ENCODE data around the gene SLC13A4. TPM values are rescaled to one million over a fixed set of nuclear protein-coding genes. Genes with fewer than 3 reads are reported as not detected.

SLC13A4 gene
- polyA plus RNA-seq, 1 donor from 2014 or later, result 1.4 TPM

DNA sequence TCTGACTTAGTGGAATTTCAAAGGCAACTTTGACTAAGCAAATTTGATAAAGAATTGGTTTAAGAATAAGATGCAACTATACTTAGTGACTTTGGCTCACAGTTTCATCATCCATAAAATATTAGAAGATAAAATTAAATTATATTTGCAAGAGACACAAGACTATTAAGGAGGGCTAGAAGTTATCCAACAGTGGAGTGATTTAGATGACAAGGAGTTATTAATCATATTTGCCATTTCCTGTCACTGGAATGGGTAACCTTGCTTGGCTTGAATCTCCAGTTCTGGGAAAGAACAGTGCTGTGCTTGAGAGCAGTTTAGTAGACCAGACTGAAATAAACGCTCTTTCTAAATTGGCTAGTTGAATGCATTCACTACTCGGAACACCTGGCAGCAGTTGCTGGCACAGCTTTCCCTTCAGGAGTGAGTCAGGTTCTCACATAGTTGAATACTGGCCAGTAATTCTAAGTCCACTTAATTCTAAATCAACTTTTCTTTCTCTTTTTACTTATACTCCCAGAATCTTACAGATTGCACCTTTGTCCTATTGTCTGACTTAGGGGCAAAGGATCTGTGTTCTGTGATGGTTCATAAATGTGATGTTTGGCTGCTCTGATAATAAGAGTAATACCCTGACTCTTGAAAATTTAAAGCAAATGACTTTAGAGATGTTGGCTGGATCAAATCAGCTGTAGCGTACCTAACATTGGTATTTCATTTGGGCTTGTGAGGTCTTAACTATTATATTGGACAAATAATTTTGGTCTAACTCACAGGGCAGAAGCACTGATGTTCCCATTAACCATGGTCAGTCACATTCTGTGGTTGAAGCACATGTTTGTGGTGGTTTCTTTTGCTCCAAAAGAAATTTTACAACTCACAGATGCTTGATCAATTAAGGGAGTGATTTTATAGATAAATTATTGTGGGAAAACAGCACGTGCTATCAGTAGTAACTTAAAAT, 49.1 kb downstream of the SLC13A4 start:
- Histone ChIP-seq H3K9me2 (ENCODE audit: insufficient read depth, low read length) (no peaks in the 10 kb centered on the region), H3K9me3 (ENCODE audit: low read length) (no peaks in the 10 kb centered on the region), H3K27me3 (ENCODE audit: insufficient read depth, low read depth, low read length) (no peaks in the 10 kb centered on the region), H3K4me3 (ENCODE audit: low read length) (no peak overlapping the region), H2AFZ (ENCODE audit: low read depth, low read length) (no peak overlapping the region), H3K79me2 (replicated peaks; ENCODE audit: insufficient read depth, low read length) (peaks cover 7% of the 10 kb centered on the region), H4K20me1 (ENCODE audit: insufficient read depth) (no peaks in the 10 kb centered on the region), H3K4me2 (ENCODE audit: low read length) (no peak overlapping the region), H3K9ac (ENCODE audit: low read length) (no peak overlapping the region), H3F3A (ENCODE audit: insufficient read depth, low read length, poor library complexity, severe bottlenecking) (no peaks in the 10 kb centered on the region), H3K27ac (ENCODE audit: low read length) (no peak overlapping the region), H3K36me3 (ENCODE audit: insufficient read depth, low read length) (peaks cover 8% of the 10 kb centered on the region)
- no peak for TF ChIP-seq SMC3 (conservative IDR thresholded peaks at IDR 0.05; ENCODE audit: poor library complexity)
- no peak for TF ChIP-seq CTCF (IDR thresholded peaks at IDR 0.05; ENCODE audit: poor library complexity, severe bottlenecking)
- no peak for TF ChIP-seq TAF1 (IDR thresholded peaks at IDR 0.05; ENCODE audit: low read depth)
- TF ChIP-seq MXI1 (conservative IDR thresholded peaks at IDR 0.05; ENCODE audit: poor library complexity, severe bottlenecking), result no peak
- TF ChIP-seq EZH2 (IDR thresholded peaks at IDR 0.05; ENCODE audit: borderline replicate concordance, insufficient read depth, low read length, poor library complexity, severe bottlenecking), result no peak
- TF ChIP-seq EP300 (conservative IDR thresholded peaks at IDR 0.05; ENCODE audit: poor library complexity, severe bottlenecking), result no peak
- TF ChIP-seq RAD21 (conservative IDR thresholded peaks at IDR 0.05), result no peak
- no peak for TF ChIP-seq POLR2AphosphoS5 (IDR thresholded peaks at IDR 0.05)
- TF ChIP-seq, protein P1, sequence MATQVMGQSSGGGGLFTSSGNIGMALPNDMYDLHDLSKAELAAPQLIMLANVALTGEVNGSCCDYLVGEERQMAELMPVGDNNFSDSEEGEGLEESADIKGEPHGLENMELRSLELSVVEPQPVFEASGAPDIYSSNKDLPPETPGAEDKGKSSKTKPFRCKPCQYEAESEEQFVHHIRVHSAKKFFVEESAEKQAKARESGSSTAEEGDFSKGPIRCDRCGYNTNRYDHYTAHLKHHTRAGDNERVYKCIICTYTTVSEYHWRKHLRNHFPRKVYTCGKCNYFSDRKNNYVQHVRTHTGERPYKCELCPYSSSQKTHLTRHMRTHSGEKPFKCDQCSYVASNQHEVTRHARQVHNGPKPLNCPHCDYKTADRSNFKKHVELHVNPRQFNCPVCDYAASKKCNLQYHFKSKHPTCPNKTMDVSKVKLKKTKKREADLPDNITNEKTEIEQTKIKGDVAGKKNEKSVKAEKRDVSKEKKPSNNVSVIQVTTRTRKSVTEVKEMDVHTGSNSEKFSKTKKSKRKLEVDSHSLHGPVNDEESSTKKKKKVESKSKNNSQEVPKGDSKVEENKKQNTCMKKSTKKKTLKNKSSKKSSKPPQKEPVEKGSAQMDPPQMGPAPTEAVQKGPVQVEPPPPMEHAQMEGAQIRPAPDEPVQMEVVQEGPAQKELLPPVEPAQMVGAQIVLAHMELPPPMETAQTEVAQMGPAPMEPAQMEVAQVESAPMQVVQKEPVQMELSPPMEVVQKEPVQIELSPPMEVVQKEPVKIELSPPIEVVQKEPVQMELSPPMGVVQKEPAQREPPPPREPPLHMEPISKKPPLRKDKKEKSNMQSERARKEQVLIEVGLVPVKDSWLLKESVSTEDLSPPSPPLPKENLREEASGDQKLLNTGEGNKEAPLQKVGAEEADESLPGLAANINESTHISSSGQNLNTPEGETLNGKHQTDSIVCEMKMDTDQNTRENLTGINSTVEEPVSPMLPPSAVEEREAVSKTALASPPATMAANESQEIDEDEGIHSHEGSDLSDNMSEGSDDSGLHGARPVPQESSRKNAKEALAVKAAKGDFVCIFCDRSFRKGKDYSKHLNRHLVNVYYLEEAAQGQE (IDR thresholded peaks at IDR 0.05; ENCODE audit: borderline replicate concordance), result no peak

DNA sequence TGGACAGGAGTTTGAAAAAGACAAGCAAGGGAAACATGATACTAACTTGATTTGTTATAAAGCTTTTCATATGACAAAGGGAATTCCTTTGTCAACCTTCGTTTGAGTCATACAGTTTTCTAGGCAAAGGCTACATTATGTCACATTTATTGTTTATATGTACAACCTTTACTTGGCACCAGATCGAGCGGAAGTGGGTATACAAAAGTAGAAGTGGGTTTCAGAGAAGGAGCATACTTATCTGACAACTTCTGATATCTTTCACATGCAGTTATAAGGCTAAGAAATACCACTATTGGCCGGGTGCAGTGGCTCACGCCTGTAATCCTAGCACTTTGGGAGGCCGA, 54.7 kb downstream of the SLC13A4 start:
- no peak overlapping the region for H3K4me3 ChIP-seq (ENCODE audit: low read length)
- H3F3A ChIP-seq (ENCODE audit: insufficient read depth, low read length, poor library complexity, severe bottlenecking), result no peaks in the 10 kb centered on the region
- H3K79me2 ChIP-seq (replicated peaks; ENCODE audit: insufficient read depth, low read length), result peaks cover 38% of the 10 kb centered on the region
- H3K9me2 ChIP-seq (ENCODE audit: insufficient read depth, low read length), result no peaks in the 10 kb centered on the region
- no peak overlapping the region for H3K4me2 ChIP-seq (ENCODE audit: low read length)
- H3K9ac ChIP-seq (ENCODE audit: low read length), result no peak overlapping the region
- no peaks in the 10 kb centered on the region for H3K9me3 ChIP-seq (ENCODE audit: low read length)
- no peaks in the 10 kb centered on the region for H3K27me3 ChIP-seq (ENCODE audit: insufficient read depth, low read depth, low read length)
- H2AFZ ChIP-seq (ENCODE audit: low read depth, low read length), result no peak overlapping the region
- no peak overlapping the region for H3K27ac ChIP-seq (ENCODE audit: low read length)
- no peaks in the 10 kb centered on the region for H4K20me1 ChIP-seq (ENCODE audit: insufficient read depth)
- H3K36me3 ChIP-seq (ENCODE audit: insufficient read depth, low read length), result peaks cover 8% of the 10 kb centered on the region
- TF ChIP-seq POLR2AphosphoS5 (IDR thresholded peaks at IDR 0.05) (no peak), EZH2 (IDR thresholded peaks at IDR 0.05; ENCODE audit: borderline replicate concordance, insufficient read depth, low read length, poor library complexity, severe bottlenecking) (no peak), CTCF (IDR thresholded peaks at IDR 0.05; ENCODE audit: poor library complexity, severe bottlenecking) (no peak), SMC3 (conservative IDR thresholded peaks at IDR 0.05; ENCODE audit: poor library complexity) (no peak), RAD21 (conservative IDR thresholded peaks at IDR 0.05) (no peak), MXI1 (conservative IDR thresholded peaks at IDR 0.05; ENCODE audit: poor library complexity, severe bottlenecking) (no peak), EP300 (conservative IDR thresholded peaks at IDR 0.05; ENCODE audit: poor library complexity, severe bottlenecking) (no peak), TAF1 (IDR thresholded peaks at IDR 0.05; ENCODE audit: low read depth) (no peak)
- TF ChIP-seq, protein P1 (IDR thresholded peaks at IDR 0.05; ENCODE audit: borderline replicate concordance), result no peak

Data from neural cell (in vitro differentiated cells).